HUDEP-2 (cell line): ENCODE measurements around the gene RNF130.
A peak's percentile ranks its signal among the peaks of the same experiment; 100 is the strongest.

Source experiments
- DNase-seq, 76 experiments: peaks; one replicate each; lab custom pipeline; 2025; ENCODE audit not compliant: unreplicated experiment in 76 of 76; lab: John Stamatoyannopoulos, UW

The RNF130 gene, protein sequence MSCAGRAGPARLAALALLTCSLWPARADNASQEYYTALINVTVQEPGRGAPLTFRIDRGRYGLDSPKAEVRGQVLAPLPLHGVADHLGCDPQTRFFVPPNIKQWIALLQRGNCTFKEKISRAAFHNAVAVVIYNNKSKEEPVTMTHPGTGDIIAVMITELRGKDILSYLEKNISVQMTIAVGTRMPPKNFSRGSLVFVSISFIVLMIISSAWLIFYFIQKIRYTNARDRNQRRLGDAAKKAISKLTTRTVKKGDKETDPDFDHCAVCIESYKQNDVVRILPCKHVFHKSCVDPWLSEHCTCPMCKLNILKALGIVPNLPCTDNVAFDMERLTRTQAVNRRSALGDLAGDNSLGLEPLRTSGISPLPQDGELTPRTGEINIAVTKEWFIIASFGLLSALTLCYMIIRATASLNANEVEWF

DNA sequence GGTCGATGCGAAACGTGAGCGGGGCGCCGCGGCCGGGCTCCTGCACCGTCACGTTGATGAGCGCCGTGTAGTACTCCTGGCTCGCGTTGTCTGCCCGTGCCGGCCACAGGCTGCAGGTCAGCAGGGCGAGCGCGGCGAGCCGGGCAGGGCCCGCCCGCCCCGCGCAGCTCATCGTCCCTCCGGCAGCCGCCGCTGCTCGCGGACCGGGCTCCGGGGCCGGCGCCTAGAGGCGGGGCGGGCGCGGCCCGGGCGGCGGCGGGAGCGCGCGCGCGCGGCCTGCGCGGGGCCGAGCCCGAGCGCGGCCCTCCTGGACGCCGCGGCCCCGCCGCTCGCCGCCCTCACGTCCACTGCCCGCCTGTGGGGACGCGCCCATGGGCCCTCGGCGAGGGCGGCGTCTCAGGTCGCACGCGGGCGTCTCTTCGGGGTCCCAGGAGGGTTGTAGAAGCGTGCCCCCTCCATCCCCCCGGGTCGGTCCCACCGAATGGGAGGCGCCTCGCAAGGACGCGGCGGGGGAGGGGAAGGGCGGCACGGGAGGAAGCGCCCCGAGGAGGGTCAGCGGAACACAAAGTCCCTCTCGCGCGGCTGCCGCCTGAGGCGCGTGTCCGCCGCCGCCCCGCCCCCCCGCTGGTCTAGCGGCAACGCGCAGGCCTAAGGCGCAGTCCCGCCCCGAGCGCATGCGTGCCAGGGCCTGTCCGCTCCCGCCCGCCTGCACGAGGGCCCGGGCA, at the start of gene RNF130:
TSS of gene RNF130 (minus strand) at position 229 of the 725 bp plus-strand sequence. CDS start at position 172, 57 bp downstream.
- peak in 74 of 76 experiments; percentile 11 to 94 (median 84) for DNase-seq

DNA sequence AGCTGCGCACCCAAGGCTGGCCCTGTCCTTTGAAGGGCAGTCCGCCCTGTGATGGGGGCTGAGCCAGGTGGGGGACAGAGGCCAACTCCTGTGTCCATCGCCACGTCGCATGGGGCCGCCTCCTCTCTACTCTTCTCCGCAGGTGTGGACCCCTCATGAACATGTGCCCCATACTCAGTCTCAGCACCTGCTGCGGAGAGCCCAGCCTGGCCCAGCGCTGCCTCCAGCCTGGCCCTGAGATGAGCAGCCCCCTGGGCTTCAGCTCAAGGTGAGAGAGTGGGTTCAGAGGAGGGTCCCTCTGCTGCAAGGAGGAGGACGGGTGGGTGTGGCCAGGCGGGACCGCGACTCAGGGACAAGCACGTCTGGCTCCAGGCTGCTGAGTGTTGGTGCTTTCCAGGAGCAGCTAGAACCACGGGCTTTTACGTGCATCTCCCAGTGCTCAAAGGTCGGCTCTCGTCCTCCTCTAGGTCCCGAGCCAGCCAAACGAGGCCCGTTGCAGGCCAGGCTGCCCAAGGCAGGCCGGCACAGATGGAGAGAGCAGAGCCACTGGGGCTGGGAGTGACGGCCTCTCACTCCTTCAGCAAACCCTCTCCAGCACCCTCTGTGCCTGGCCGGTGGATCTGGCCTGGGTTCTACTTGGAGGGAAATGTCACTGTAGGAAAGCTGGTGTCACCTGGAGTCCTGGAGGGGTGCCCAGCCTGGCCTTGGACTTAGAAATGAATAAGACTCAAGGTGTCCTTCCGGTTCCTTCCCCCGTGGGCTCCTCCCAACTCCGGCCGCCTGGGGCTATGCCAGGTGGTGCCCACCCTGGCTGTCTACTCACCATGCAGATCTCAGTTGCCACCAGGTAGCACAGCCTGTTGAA, 48.9 kb upstream of the RNF130 start:
- no peak for DNase-seq

DNA sequence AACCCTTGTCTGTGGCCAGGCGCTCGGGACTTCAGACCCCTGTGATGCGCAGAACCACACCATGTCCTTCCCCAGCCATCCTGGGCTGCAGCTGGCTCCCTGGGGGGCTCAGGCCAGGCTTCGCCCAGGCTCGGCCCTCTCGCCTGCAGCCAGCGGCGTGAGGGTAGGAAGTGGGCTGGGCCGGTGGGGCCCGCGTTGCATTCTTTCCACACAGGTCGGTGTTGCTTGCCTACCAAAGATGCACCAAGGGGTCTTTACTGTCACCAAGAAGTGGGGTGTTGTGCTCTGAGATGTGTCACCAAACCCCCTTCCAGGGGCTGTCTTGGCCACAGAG, 48.3 kb upstream of the RNF130 start:
- no peak for DNase-seq

DNA sequence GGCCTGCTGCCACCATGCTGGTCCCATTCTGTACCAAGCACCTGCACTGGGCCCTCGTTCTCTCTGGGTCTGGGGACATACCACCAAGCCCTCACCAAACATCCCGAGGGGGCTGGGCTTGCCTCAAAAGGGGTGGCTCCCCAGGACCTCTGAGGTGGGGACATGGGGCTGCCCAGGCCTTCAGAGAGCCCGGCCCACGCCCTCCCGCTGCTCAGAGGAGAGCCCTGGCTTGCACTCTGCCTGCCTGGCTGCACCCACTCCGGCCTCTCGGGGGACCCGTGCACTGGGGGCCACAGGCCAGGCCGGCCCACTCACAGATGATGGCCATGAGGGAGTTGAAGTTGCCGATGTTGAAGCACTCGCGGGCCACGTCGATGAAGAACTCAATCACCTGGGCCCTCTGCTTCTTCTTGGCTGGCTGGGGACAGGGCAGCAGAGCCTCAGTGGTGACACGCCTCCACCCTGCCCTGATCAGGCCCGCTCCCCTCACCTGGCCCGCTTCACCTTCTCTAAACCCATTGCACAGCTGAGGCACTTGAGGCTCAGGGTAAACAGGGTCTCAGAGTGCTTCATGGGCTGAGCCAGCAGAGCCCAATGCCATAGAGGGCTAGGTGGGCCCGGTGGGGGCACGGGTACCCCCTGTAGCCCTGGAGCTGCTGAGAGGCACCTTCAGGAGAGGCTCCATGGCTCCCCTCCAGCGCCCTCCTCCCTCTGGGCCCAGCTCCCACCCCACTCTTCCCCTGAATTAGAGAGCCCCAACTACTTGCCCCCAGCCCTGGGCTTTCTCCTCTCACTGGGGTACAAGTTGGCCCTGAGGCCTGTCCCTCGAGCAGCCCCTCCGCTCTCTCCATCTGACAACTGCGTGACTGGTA, 47.7 kb upstream of the RNF130 start:
- no peak for DNase-seq

DNA sequence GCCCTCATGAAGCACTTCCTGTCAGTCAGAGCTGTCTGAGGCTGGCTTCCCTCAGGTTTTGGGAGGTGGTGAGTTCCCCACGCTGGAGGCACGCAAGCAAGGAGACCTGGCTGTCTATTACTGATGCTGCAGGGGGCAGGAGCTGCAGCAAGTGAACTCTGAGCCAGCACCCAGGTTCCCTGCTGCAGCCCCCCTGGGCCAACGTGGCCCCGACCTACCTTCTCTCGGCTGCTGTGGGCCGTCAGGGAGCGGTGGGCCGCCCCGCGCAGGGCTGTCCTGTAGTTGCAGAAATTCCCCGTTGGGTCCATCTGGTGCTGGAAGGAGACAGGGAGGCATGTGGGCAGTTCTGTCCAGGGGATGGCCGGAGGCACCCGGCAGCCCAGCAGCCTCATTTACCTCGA, 46.8 kb upstream of the RNF130 start:
- no peak for DNase-seq

DNA sequence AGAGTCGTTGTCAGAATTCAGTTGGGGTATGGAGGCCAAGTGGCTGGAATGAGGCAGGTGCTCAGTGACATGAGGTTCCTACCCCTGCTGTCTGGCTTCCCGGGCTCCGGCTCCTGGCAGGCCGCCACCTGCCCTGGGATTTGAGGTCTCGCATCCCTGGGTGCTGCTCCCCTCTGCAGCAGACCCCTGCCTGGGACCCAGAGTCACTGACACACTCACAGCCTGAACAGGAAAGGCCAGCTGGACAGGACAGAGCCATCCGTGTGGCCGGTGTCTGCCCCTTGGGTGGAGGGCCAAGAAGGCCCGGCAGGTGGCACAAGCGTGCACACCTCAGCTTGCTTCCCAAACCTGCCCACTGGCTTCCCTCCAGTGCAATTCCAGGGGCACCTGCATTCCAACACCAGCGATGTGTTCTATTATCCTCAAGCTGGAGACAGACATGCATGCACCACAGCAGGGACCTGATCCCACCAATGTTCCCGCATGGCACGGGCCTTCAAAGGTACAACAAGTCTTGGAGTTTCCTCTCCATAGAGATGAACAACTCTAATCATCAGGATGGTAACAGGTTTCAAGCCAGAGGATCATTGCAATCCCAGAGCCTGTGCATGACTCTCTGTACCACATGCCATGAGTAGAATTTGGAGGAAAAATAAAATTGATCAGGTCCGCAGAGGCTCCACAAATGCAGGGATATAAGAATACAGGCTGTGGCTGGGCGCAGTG, 45.6 kb upstream of the RNF130 start:
- no peak for DNase-seq

DNA sequence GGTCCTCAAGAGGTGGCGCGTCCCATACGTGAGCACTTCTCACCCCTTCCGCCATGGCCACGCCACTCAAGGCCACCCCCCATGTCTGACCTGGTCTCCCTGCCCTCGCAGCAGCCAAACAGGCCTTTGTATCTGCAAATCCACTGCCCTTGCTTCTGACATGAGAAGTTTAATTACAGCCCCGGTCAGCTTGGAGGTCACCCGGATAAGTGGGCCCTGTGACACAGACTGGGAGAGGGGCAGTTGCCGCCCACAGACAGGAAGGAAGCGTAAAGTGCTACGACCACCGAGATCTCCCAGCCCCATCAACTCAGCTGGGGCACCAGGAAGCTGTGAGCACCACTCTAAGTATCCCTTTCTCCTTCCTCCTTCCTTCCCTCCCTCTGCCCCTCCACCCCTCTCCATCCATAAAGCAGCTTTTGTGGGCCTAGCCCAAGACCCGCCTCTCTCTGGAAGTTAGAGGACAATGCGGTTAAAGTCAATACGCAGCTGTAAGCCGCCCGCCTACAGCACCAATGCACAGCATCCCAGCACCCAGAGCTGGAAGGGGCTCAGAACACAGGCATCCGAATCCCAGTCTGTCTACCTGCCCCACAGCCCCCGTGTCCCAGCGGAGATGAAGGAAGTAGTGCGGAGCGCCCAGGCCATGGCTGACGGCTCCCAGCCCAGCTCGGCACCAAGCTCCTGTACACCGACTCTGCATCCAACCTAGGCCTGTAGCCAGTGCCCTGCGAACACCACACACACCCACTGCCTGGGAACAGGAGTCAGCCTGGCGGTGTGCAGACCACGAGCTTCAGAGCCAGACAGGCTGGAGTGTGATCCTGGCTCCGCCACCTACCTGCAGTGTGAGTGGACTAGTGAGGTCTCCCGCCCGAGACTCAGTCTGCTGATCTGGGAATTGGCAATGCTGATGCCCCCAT, 44.8 kb upstream of the RNF130 start:
- no peak for DNase-seq

DNA sequence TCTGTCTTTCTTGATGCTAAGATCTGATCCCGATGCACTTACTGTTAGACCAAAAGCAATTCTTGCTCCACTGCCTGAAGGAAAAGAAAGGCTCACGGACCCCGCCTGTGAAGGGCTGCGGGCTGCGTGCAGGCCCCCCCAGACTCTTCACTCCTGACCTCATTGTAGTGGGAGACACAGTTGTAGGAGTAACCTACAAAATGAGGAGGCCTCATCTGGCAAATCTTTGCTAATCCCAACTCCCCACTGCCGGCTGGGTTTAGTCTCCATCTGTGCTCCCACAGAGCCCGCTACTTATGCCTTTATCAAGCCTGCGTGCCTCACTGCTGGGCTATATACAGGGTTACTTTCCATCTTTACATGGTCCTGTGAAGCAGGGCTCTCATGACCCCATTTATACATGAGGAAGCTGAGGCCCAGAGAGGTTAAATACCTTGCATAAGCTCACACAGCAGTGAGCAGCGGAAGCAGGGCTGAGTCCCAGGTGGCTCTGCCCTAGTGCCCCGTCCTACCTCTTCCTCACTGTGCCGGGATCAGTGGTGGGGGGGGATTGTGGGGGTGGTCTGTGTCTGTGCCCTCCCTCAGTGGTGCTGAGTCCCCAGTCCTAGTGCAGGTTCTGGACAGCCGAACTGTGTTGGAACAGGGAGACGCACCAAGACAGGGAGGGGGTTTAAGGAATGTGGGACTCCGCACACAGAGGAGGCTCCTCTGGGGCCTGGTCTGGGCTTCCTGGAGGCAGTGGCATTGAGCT, 43.9 kb upstream of the RNF130 start:
- DNase-seq, result no peak

DNA sequence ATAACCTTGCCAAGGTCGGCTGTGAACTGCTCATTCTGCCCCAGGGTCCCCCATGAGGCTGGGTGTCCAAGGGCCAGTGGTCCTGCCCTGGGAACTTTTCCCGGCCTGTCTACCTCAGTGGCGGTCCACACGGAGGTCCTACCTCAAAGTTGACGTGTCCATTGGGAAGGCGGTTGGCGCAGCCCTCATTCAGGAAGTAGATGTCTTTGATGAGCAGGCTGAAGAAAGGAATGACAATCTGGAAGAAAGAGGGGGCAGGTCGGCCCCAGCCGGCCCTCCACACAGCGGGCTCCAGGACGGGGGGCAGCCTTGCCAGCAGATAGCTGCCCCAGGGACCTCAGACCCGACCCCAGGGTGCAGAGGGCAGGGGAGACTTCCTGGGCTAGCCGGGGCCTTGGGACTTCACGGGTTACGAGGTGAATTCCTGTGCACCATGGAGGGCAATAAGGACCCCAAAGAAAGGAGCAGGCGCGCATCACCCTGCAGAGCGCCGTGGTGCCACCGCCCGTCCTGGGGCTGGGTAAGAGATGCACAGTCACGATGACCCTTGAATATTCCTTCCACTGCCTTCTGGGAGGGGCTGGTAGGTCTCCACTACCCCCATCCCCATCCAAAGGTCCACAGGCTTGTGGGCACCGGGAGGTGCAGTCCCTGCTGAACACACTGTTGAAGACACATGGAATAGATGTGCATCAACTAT, 42.9 kb upstream of the RNF130 start:
- DNase-seq, result no peak

DNA sequence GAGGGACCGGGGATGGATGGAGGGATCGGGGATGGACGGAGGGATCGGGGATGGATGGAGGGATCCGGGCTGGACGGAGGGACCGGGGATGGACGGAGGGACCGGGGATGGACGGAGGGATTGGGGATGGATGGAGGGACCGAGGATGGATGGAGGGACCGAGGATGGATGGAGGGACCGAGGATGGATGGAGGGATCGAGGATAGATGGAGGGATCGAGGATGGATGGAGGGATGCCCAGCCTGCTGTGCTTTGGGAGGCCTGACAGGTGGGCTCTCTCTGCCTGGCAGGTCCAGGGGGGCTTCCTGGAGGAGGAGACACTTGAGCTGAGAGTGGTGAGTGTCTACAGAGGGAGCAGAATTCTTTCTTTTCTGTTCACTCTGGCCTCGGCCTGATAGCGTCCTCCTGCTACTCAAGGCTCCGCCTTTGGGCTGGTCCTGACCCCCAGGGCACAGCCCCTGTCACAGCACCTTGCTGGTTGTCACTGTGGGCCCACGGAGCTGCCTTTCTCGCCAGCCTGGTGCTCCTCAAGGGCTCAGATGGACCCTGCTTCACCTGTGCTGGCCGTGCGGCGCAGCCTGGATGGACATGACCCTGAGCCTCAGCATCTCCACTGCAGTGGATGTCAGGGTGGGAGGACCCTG, 42.2 kb upstream of the RNF130 start:
- DNase-seq, result no peak

DNA sequence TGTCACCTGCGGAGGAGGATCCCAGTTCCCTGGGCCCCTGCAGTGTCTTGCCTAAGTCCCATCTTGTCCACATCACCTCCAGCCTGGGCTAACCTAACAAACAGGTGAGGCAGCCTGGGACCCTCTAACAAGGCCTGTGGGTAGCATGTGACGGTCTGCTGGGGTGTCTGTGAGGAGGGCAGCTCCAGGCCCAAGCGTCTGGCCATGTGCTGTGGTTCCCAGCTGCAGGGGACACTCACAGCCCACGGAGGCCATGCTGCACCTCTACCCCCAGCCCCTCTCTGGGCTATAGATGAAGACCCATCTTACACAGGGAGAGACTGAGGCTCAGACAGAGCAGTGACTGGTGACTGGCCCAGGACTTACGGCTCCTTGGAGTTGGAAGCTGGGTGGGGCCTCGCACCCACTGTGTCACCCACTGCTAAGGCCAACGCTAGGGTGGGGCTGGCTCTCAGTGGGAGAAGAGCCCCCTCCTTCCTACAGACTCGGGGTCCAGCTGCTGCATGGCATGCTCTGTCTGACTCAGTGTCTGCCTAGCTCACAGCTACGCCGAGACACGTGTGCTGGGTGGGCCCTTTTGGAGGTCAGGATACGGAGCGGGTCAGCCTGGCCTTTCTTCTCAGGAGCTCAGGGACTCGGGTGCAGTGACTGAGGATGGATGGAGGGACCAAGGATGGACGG, 40.8 kb upstream of the RNF130 start:
- DNase-seq, result no peak

DNA sequence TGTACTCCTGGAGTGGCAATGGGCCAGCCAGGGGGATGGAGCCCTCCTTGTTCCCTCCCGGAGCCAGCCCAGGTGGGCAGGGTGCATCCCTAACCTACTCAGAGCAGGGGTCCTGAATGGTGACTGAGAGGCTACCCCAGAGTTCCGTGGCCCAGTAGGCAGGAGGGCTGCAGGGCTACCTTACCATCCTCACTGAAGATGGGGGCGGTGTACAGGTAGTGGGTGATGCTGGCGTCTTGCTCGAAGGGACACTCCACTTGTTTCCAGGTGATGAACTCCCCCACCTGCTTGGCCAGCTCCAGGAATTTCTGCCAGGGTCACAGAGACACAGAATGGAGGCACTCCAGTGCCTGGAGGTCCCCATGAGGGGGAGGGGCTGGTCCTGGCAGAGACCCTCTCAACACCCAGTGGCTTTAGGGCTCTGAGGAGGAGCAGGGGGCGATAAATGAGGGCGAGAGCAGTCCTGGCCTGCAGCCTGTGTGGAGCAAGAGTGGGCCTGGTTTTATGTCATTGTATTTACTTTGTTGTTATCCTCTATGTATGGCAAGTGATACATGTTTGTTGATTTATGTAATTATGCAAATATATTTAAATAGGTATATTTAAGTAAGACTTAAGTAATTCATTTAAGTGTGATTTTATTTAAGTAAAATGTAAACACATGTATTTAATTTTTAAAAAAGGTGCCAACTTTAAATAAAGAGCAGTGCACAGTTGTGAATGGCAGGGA, 39.9 kb upstream of the RNF130 start:
- DNase-seq, result no peak

DNA sequence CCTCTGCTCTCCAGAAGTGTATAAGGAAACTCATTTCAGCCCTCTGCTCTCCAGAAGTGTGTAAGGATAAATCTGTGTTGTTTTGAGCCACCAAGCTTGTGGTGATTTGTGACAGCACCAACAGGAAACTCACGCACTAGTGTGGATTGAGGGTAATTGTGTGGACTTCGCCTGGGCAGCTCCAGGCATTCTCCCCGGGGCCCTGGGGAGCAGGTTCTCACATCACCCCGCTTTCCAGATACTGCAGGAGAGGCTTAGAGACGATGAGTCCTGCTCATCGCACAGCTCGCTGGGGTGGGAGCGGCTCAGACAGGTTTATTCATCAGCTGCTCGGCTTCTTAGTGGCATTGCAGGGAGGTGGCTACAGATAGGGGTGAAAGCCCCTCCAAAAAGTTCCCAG, 38.4 kb upstream of the RNF130 start:
- DNase-seq, result no peak

DNA sequence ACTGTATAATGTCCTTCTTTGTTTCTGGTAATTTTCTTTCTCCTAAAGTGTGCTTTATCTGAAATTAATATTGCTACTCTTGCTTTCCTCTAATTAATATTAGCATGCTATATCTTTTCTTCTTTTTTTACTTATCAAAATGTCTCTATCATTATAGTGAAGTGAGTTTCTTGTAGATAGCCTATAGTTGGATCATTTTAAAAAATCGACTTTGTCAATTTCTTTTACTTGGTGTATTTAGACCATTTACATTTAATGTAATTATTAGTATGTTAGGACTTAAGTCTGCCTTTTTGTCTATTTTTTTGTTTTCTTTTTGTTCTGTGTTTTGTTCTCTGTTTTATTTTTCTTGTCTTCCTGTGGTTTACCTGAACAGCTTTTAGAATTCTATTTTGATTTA, 35.4 kb upstream of the RNF130 start:
- DNase-seq, result no peak

DNA sequence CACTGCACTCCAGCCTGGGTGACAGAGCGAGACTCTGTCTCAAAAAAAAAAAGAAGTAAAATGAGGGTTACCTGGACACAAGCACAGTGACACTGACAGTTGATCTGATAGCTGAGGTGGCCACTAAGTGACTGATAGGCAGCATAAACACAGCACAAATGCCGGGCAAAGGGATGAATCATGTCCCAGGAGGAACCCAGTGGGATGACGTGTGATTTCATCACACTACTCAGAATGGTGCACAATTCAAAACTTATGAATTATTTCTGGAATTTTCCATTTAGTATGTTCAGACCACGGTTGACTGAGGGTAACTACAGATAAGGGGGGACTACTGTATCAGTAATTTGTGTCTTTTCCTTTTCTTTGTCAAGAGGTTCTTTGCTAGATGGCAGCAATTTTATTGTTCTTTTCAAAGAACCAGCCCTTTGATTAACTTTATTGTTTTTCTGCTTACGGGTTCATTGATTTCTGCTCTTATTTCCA, 34.3 kb upstream of the RNF130 start:
- DNase-seq, result peak in 10 of 76 experiments; percentile 8 to 27 (median 16)

DNA sequence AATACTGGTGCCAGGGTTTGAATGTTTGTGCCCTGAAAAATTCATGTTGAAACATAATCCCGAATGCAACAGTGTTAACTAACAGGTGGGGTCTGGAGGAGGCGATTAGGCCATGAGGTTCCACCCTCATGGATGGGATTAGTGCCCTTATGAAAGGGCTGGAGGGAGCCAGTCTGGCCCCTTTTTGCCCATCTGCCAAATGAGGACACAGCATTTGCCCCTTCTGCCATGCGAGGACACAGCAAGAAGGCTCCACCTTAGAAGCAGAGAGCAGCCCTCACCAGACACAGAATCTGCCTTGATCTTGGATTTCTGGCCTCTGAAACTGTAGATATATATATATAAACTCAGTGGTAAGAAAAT, 32.6 kb upstream of the RNF130 start:
- no peak for DNase-seq
